NCI-H1694 (cell line): ENCODE measurements around the gene CASKIN2.
A peak's percentile ranks its signal among the peaks of the same experiment; 100 is the strongest.
"Not testable (repeated sequence)": the region's sequence is repeated elsewhere in the genome, so short reads cannot be mapped to it uniquely, and the experiment has no call there.

Experiments
- DNase-seq: peaks from one replicate; lab custom pipeline; 2025; lab: John Stamatoyannopoulos, UW

Gene CASKIN2

DNA sequence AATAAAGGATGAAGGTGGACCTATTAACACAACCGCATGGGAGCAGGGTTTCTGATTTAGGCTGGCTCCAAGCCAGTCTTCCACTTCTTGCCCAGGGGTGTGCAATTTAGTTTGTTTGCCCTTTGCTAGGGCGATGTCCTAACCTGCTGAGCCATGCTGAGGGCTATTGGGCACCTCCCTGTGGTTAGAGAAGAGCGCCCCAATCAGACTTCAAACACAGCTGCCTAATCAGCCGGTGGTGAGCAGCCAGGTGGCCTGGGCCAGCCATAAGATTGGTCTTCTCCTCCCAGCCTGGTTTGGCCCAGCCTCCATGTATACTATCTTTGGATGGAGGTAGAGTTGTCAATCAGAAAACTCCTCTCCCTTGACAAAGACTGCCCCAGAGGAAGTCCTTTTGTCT is 43.2 kb downstream of the CASKIN2 start:
- no peak for DNase-seq

- no peak for DNase-seq
These were observed 44.1 kb downstream of the CASKIN2 start for GRCh38 chr17:75471207-75471606.

DNA sequence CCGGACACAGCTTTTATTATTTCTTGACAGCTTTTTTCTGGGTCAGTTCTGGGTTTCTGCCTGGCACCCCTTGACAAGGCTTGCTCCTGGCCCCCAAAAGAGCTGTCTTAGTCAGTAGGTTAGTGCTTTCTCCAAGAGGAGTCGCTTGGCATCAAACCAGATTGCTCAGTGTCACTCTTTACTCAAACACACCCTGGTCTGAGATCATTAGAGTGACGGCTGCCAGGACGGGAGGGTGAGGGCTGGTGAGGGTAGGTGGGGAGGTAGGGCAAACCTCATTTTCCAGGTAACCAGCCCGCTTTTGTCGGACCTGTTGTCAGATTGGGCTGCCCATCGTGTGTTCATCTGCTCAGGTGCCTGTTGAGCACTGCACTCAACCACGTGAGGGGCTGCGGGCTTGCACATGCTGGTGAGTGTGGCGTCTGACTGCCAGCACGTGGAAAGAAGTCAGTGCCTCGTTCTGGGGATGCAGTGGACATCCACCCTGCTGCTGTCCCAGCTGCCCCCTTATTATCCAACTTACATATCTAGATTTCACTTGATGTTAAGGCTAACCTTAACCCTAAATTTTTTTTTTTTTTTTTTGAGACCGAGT is 46.5 kb downstream of the CASKIN2 start:
- DNase-seq, result no peak

GRCh38 chr17:75468291-75468754 is 47.0 kb downstream of the CASKIN2 start:
- DNase-seq, result peak; percentile 70

- no peak for DNase-seq
These were observed 50.3 kb downstream of the CASKIN2 start for GRCh38 chr17:75465039-75465438.

DNA sequence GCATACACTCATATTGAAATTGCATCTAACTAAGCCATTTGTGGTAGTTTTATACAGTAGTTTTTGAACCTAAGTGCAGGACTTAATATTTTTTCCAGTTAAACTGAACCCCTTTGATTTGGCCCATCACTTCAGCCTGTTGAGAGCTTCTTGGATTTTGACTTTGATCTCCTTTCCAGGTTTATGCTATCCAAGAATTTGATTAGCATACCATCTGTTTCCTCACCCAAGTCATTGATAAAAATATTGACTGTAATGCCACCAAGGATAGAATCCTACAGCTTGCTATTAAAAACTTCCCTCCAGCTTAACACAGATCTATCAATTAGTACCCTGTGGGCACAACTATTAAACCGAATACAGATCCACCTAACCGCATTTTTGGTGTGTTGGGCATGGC is 51.7 kb downstream of the CASKIN2 start:
- no peak for DNase-seq

GRCh38 chr17:75460295-75460694 is 55.0 kb downstream of the CASKIN2 start:
- DNase-seq, result no peak

GRCh38 chr17:75459590-75460267 is 55.6 kb downstream of the CASKIN2 start:
- no peak for DNase-seq

DNA sequence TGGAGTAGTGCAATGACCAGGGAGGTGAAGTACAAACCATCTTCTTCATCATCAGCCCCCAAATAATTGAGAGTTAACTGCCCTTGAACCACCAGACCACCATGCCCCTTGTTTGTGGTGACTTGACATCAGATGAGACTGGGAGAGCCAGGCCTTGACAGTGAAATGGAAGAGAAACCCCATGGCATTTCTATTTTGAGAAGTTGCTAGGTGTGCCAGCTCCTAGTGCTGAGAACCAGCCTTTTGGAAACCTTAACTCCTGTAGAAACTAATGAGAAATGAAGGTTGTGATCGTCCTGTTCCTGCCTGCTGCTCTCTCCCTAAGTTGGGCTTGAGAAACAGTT is 56.1 kb downstream of the CASKIN2 start:
- no peak for DNase-seq

DNA sequence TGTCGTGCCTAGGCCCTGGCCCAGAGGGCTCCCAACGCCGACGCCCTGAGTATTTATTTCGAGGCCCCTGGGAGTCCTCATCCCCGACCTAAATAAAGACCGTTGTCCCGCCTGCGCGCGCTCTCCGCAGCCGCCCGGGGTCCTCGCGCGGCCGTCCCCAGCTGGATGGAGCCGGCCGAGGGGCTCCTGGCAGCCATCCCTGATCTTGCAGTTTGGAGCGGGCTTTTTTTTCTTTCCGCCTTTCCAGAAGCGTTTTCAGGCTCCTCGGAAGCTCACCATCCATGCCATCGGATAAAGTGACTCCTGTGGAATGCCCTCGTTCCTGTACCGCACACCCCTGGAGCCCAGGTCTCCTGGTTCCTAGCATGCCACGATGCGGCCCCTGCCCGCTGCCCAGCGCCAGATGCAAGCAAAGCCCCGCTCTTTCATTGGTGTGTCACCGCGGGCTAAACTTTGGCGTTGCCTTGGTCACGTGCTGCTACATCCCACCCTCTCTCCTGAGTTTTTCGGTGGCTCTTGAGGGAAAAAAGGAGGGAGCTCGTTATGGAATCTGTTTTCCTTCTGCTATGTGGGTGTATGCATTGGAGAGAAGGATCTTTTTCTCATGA is 58.2 kb downstream of the CASKIN2 start:
- DNase-seq, result peak; percentile 15

- DNase-seq, result peak; percentile 95
These were observed 58.8 kb downstream of the CASKIN2 start, which contains the start of gene TMEM94 for GRCh38 chr17:75456417-75457046. Gene TMEM94 (plus strand): TSS chr17:75456635. CDS start chr17:75471906, 15,271 bp downstream.

- no peak for DNase-seq
These were observed 59.3 kb downstream of the CASKIN2 start for GRCh38 chr17:75456039-75456416.

GRCh38 chr17:75454672-75455071 is 60.7 kb downstream of the CASKIN2 start:
- not testable (repeated sequence) for DNase-seq

- DNase-seq, result no peak
These were observed 61.1 kb downstream of the CASKIN2 start for GRCh38 chr17:75454193-75454592.

GRCh38 chr17:75450270-75450669 is 65.1 kb downstream of the CASKIN2 start:
- no peak for DNase-seq
